ENCODE measurements around the gene KCNK1.

Gene KCNK1

DNA sequence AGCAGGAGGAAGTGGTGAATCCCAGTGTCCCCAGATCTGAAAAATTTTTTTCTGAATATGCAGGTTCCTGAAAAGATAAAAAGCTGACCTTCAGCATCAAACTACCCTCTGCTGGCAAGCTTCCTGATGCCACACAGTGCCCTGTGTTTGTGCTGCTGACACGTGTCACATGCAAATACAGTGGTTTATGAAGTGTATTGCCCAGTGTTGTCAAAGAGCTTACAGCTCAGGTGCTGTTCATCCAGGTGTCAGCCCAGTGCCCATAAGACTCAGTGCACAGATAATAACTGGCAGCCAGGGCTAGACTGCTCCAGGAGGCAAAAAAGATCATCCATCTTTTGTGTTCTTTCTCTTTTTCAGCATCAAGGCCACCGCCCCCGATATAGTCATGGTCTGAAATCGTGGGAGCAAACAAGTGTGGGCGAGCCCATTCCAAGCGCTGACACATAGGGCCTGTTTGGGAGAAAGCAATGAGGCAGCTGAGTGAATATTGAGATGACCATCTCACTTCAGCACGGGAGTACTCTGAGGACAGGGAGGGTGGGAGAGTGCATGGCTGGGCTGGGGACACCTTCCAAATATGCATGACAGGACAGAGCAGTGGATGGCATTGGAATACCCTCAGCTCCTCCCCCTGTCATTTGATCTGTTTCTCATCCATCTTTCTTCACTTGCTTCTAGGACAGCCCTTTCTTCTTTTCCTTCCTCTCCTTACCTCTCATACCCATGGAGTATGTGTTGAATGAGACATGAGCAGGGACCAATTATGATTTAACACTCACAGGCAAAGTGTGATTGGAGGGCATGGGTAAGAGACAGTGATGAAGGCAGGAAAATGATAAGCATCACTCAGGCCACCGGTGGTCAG lies 6.4 kb upstream of the KCNK1 start:
- Histone ChIP-seq H3K9me3 (ENCODE audit: insufficient read depth, low read length, severe bottlenecking) (no peaks in the 10 kb centered on the region), H3K36me3 (ENCODE audit: insufficient read depth, low read length) (no peaks in the 10 kb centered on the region), H3K27ac (ENCODE audit: low read length) (no peak overlapping the region), H3K4me1 (ENCODE audit: insufficient read depth, low read length) (no peaks in the 10 kb centered on the region), H2AFZ (ENCODE audit: low read depth, low read length) (no peak overlapping the region), H4K20me1 (ENCODE audit: insufficient read depth, low read length) (no peaks in the 10 kb centered on the region; the same call in 1 of the 2 replicates), H3K9ac (ENCODE audit: low read depth, low read length) (no peak overlapping the region), H3K79me2 (ENCODE audit: insufficient read depth, low read length) (no peaks in the 10 kb centered on the region), H3K4me2 (ENCODE audit: insufficient read depth, low read length) (no peak overlapping the region), H3K4me3 (ENCODE audit: low read depth in 1 of 2, low read length in 2 of 2) (no peak overlapping the region), H3K27me3 (ENCODE audit: insufficient read depth, low read length, poor library complexity) (peaks cover 8% of the 10 kb centered on the region)
- no peak for ATAC-seq (ENCODE audit: insufficient read depth, low read depth)
- no peak for TF ChIP-seq EZH2 (IDR thresholded peaks at IDR 0.05; ENCODE audit: borderline replicate concordance, low read depth, low read length, severe bottlenecking)
- TF ChIP-seq, protein P1, sequence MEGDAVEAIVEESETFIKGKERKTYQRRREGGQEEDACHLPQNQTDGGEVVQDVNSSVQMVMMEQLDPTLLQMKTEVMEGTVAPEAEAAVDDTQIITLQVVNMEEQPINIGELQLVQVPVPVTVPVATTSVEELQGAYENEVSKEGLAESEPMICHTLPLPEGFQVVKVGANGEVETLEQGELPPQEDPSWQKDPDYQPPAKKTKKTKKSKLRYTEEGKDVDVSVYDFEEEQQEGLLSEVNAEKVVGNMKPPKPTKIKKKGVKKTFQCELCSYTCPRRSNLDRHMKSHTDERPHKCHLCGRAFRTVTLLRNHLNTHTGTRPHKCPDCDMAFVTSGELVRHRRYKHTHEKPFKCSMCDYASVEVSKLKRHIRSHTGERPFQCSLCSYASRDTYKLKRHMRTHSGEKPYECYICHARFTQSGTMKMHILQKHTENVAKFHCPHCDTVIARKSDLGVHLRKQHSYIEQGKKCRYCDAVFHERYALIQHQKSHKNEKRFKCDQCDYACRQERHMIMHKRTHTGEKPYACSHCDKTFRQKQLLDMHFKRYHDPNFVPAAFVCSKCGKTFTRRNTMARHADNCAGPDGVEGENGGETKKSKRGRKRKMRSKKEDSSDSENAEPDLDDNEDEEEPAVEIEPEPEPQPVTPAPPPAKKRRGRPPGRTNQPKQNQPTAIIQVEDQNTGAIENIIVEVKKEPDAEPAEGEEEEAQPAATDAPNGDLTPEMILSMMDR (IDR thresholded peaks at IDR 0.05; ENCODE audit: borderline replicate concordance, extremely low read depth, low read length, poor library complexity, severe bottlenecking) = no peak
- no peak for DNase-seq

- H2AFZ ChIP-seq (ENCODE audit: low read depth, low read length) = no peak overlapping the region
- H3K27me3 ChIP-seq (ENCODE audit: insufficient read depth, low read length, poor library complexity) = peaks cover 8% of the 10 kb centered on the region
- TF ChIP-seq EZH2 (IDR thresholded peaks at IDR 0.05; ENCODE audit: borderline replicate concordance, low read depth, low read length, severe bottlenecking) = no peak
- TF ChIP-seq, protein P1 (IDR thresholded peaks at IDR 0.05; ENCODE audit: borderline replicate concordance, extremely low read depth, low read length, poor library complexity, severe bottlenecking) = no peak
- no peaks in the 10 kb centered on the region for H3K4me1 ChIP-seq (ENCODE audit: insufficient read depth, low read length)
- no peaks in the 10 kb centered on the region for H3K79me2 ChIP-seq (ENCODE audit: insufficient read depth, low read length)
- no peak overlapping the region for H3K9ac ChIP-seq (ENCODE audit: low read depth, low read length)
- no peak overlapping the region for H3K4me3 ChIP-seq (ENCODE audit: low read depth in 1 of 2, low read length in 2 of 2)
- ATAC-seq (ENCODE audit: insufficient read depth, low read depth) (no peak), DNase-seq (no peak)
- H4K20me1 ChIP-seq (ENCODE audit: insufficient read depth, low read length) = no peaks in the 10 kb centered on the region; the same call in 1 of the 2 replicates
- H3K4me2 ChIP-seq (ENCODE audit: insufficient read depth, low read length) = no peak overlapping the region
- no peaks in the 10 kb centered on the region for H3K36me3 ChIP-seq (ENCODE audit: insufficient read depth, low read length)
- no peaks in the 10 kb centered on the region for H3K9me3 ChIP-seq (ENCODE audit: insufficient read depth, low read length, severe bottlenecking)
- H3K27ac ChIP-seq (ENCODE audit: low read length) = no peak overlapping the region
These were observed 4.9 kb upstream of the KCNK1 start for GRCh38 chr1:233608988-233609387.

GRCh38 chr1:233609926-233610325 lies 4.0 kb upstream of the KCNK1 start:
- H3K27me3 ChIP-seq (ENCODE audit: insufficient read depth, low read length, poor library complexity) = peaks cover 8% of the 10 kb centered on the region
- H4K20me1 ChIP-seq (ENCODE audit: insufficient read depth, low read length) = no peaks in the 10 kb centered on the region; the same call in 1 of the 2 replicates
- H3K36me3 ChIP-seq (ENCODE audit: insufficient read depth, low read length) = no peaks in the 10 kb centered on the region
- no peaks in the 10 kb centered on the region for H3K79me2 ChIP-seq (ENCODE audit: insufficient read depth, low read length)
- TF ChIP-seq EZH2 (IDR thresholded peaks at IDR 0.05; ENCODE audit: borderline replicate concordance, low read depth, low read length, severe bottlenecking) = no peak
- TF ChIP-seq, protein P1 (IDR thresholded peaks at IDR 0.05; ENCODE audit: borderline replicate concordance, extremely low read depth, low read length, poor library complexity, severe bottlenecking) = no peak
- H3K4me2 ChIP-seq (ENCODE audit: insufficient read depth, low read length) = no peak overlapping the region
- no peak overlapping the region for H3K27ac ChIP-seq (ENCODE audit: low read length)
- no peak for DNase-seq
- H3K4me1 ChIP-seq (ENCODE audit: insufficient read depth, low read length) = no peaks in the 10 kb centered on the region
- ATAC-seq (ENCODE audit: insufficient read depth, low read depth) = no peak
- no peak overlapping the region for H3K9ac ChIP-seq (ENCODE audit: low read depth, low read length)
- no peak overlapping the region for H2AFZ ChIP-seq (ENCODE audit: low read depth, low read length)
- H3K9me3 ChIP-seq (ENCODE audit: insufficient read depth, low read length, severe bottlenecking) = no peaks in the 10 kb centered on the region
- no peak overlapping the region for H3K4me3 ChIP-seq (ENCODE audit: low read depth in 1 of 2, low read length in 2 of 2)

Data from DND-41 (cell line).